CD14-positive monocyte (primary cell): ENCODE measurements around the gene VSIR. TPM values are rescaled to one million over a fixed set of nuclear protein-coding genes. Genes with fewer than 3 reads are reported as not detected.

Experiments used
- DNase-seq, 3 donors: peaks; one replicate each; pipeline ENCODE4 v3.0.0-alpha.2; 2011 to 2022
- H2AFZ ChIP-seq: 2 replicates; pipeline ENCODE4 v1.6.0; 2012; ENCODE audit warnings: mild to moderate bottlenecking, low read depth, low read length, inconsistent platforms; ENCODE audit not compliant: insufficient read depth, poor library complexity, severe bottlenecking
- H3K27ac ChIP-seq, 2 donors: 1 replicate in 1 of 2; 2 replicates in 1 of 2; pipeline ENCODE4 v1.5.1; 2012 to 2013; ENCODE audit warnings: low read length in 2 of 2, control low read depth in 1 of 2, inconsistent platforms in 1 of 2, low read depth in 1 of 2, mild to moderate bottlenecking in 1 of 2
- H3K27me3 ChIP-seq, 2 donors: one replicate each; pipeline versions ENCODE4 v1.6.0 to v1.6.1; 2011 to 2013; ENCODE audit warnings: low read length in 2 of 2; ENCODE audit not compliant: control insufficient read depth in 2 of 2, insufficient read depth in 2 of 2
- H3K36me3 ChIP-seq, 2 donors: replicated peaks in 1 of 2; 1 replicate in 1 of 2; 2 replicates in 1 of 2; pipeline versions ENCODE4 v1.5.1 to v1.6.1; 2012 to 2013; ENCODE audit warnings: low read length in 2 of 2, control low read depth in 1 of 2, inconsistent platforms in 1 of 2, mild to moderate bottlenecking in 1 of 2; ENCODE audit not compliant: insufficient read depth in 2 of 2, control insufficient read depth in 1 of 2
- H3K4me1 ChIP-seq, 2 donors: 1 replicate in 1 of 2; 2 replicates in 1 of 2; pipeline versions ENCODE4 v1.5.1 to v1.6.1; 2012 to 2013; ENCODE audit warnings: low read length in 2 of 2, control low read depth in 1 of 2, inconsistent platforms in 1 of 2, mild to moderate bottlenecking in 1 of 2, moderate library complexity in 1 of 2; ENCODE audit not compliant: insufficient read depth in 2 of 2, control insufficient read depth in 1 of 2
- H3K4me2 ChIP-seq: replicated peaks from 2 replicates; pipeline ENCODE3; 2012; ENCODE audit warnings: low read length, moderate library complexity, mild to moderate bottlenecking; ENCODE audit not compliant: poor library complexity, severe bottlenecking; ENCODE audit errors: extremely low read depth
- H3K4me3 ChIP-seq, 3 experiments: fragments of 200-600 bp in 1 of 3; sonication (generic) in 1 of 3; replicated peaks in 1 of 3; 1 replicate in 2 of 3; 2 replicates in 1 of 3; pipeline ENCODE4 v1.5.1; 2011 to 2013; ENCODE audit warnings: low read length in 3 of 3, mild to moderate bottlenecking in 3 of 3, control low read depth in 2 of 3, low read depth in 2 of 3, inconsistent platforms in 1 of 3, moderate library complexity in 1 of 3
- H3K79me2 ChIP-seq: 2 replicates; pipeline ENCODE4 v1.6.0; 2012; ENCODE audit warnings: mild to moderate bottlenecking, control low read depth, inconsistent platforms, low read length, moderate library complexity; ENCODE audit not compliant: insufficient read depth
- H3K9ac ChIP-seq: 2 replicates; pipeline ENCODE4 v1.6.0; 2017; ENCODE audit warnings: low read length, mild to moderate bottlenecking; ENCODE audit not compliant: insufficient read depth, poor library complexity, severe bottlenecking
- H3K9me3 ChIP-seq, 2 donors: replicated peaks in 1 of 2; 1 replicate in 1 of 2; 2 replicates in 1 of 2; pipeline versions ENCODE4 v1.5.1 to v1.6.1; 2012 to 2013; ENCODE audit warnings: low read length in 2 of 2, control low read depth in 1 of 2; ENCODE audit not compliant: control insufficient read depth in 1 of 2, insufficient read depth in 1 of 2
- H4K20me1 ChIP-seq: 2 replicates; pipeline ENCODE4 v1.6.0; 2012; ENCODE audit warnings: mild to moderate bottlenecking, low read length, control low read depth, moderate library complexity; ENCODE audit not compliant: insufficient read depth
- H3K27ac Mint-ChIP-seq, 7 donors: one replicate each; pipeline ENCODE4 v1.8.0; 2020; ENCODE audit warnings: mild to moderate bottlenecking in 7 of 7, mixed read lengths in 7 of 7, moderate library complexity in 6 of 7, inconsistent platforms in 2 of 7
- H3K27me3 Mint-ChIP-seq, 3 donors: one replicate each; pipeline ENCODE4 v1.8.0; 2021 to 2022; ENCODE audit warnings: low read depth in 3 of 3, mild to moderate bottlenecking in 3 of 3, mixed read lengths in 3 of 3, moderate library complexity in 3 of 3, inconsistent platforms in 1 of 3
- H3K36me3 Mint-ChIP-seq, 2 donors: one replicate each; pipeline ENCODE4 v1.8.0; 2020; ENCODE audit warnings: mixed read lengths in 2 of 2, inconsistent platforms in 1 of 2, mild to moderate bottlenecking in 1 of 2
- H3K4me1 Mint-ChIP-seq: one replicate; pipeline ENCODE4 v1.8.0; 2020; ENCODE audit warnings: mild to moderate bottlenecking, mixed read lengths
- H3K4me3 Mint-ChIP-seq, 2 donors: one replicate each; pipeline ENCODE4 v1.8.0; 2020; ENCODE audit warnings: mild to moderate bottlenecking in 2 of 2, mixed read lengths in 2 of 2, moderate library complexity in 1 of 2
- H3K9me3 Mint-ChIP-seq, 7 donors: one replicate each; pipeline ENCODE4 v1.8.0; 2020 to 2022; ENCODE audit warnings: mixed read lengths in 7 of 7, mild to moderate bottlenecking in 6 of 7, moderate library complexity in 6 of 7, inconsistent platforms in 2 of 7
- WGBS: methylation state at CpG from one replicate; pipeline ENCODE4 v1.1.5; 2013; ENCODE audit warnings: missing lambda C conversion rate; ENCODE audit not compliant: insufficient coverage; 5-methylcytosine and 5-hydroxymethylcytosine counted together
- intact Hi-C, 2 donors: fragments of 100-400 bp; cut with micrococcal nuclease; formaldehyde crosslinking; loops; one replicate each; pipeline versions ENCODE4 v1.15.0 to v1.15.1; 2023
- polyA plus RNA-seq, 3 donors: library from polyadenylated mRNA; depleted of rRNA in 1 of 3; unstranded in 2 of 3; stranded (reverse) in 1 of 3; fragments of 300-500 nt in 2 of 3; fragments of >200 nt in 1 of 3; fragmentation: Illumina TruSeq in 2 of 3; gene quantifications; 1 replicate in 2 of 3; 2 replicates in 1 of 3; pipeline ENCODE4 v1.2.3, GENCODE V29; 2012 to 2021
- TF ChIP-seq, protein P1 (sequence below): fragments of 200-600 bp; IDR thresholded peaks from one replicate; pipeline ENCODE4 v1.8.0; 2022; ENCODE audit warnings: antibody characterized with exemption, mild to moderate bottlenecking

VSIR gene
- polyA plus RNA-seq, 3 donors, result 635 to 1,133 (median 801) TPM

DNA sequence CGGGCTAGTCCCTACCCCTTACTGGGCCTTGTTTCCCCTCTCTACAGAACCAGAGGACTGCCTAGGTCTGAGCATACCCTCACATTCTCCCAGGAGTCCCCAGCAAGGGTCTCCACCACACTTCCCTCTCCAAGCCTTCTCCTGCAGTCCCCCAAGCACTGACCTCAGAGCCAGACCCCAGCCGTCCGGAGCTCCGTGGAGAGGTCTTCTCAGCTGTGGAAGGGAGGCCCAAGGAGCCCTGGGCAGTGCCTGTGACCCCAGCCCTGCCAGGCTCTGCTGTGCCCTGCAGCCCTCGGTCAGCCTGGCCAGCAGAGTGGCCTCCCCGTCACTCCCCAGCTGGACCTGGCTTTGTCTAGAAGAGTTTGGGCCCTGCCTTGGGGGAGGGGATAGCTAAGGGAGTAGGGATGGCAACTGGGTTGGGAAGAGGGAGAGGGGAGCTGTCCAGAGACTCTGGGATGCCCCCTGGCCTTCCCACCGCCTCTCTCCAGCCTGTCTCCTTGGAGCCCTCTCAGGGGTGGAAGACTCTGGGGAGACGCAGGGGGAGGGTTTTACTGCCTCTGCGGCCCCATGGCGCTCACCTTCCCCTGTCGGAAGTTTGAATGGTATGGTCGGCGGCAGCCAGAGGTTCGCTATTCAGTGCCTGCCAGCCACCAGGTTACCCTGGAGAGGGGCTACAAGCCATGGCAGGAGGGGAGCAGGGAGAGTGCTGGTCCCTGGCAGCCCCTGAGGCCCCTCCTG is 53.7 kb downstream of the VSIR start, which contains the start of gene C10orf105:
TSS of gene C10orf105 (minus strand) at position 315 of the 738 bp plus-strand sequence. CDS start 3,441 bp downstream, outside the sequence.
- H3K4me1 ChIP-seq, result peaks cover 56 to 80% of the 10 kb centered on the region in 2 donors
- no peaks in the 10 kb centered on the region for H3K9me3 ChIP-seq
- H3K4me2 ChIP-seq, result peak within 1 kb of the TSS; percentile 96
- no peak within 1 kb of the TSS for H2AFZ ChIP-seq
- TF ChIP-seq, protein P1, sequence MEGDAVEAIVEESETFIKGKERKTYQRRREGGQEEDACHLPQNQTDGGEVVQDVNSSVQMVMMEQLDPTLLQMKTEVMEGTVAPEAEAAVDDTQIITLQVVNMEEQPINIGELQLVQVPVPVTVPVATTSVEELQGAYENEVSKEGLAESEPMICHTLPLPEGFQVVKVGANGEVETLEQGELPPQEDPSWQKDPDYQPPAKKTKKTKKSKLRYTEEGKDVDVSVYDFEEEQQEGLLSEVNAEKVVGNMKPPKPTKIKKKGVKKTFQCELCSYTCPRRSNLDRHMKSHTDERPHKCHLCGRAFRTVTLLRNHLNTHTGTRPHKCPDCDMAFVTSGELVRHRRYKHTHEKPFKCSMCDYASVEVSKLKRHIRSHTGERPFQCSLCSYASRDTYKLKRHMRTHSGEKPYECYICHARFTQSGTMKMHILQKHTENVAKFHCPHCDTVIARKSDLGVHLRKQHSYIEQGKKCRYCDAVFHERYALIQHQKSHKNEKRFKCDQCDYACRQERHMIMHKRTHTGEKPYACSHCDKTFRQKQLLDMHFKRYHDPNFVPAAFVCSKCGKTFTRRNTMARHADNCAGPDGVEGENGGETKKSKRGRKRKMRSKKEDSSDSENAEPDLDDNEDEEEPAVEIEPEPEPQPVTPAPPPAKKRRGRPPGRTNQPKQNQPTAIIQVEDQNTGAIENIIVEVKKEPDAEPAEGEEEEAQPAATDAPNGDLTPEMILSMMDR, result no peak
- H3K4me3 ChIP-seq, result no peak within 1 kb of the TSS
- peaks cover 0 to 2% (median 0%) of the 10 kb centered on the region in 3 donors for H3K27me3 Mint-ChIP-seq
- H3K4me1 Mint-ChIP-seq, result peaks cover 94% of the 10 kb centered on the region
- H3K27ac Mint-ChIP-seq, result peak within 1 kb of the TSS in 5 of 7 donors; percentile 33 to 82 (median 72)
- 97% methylated on average over 12 of the region's 14 CpGs for WGBS
- intact Hi-C loops, result no loop called here
- H3K9me3 Mint-ChIP-seq, result peaks cover 0 to 3% (median 0%) of the 10 kb centered on the region in 7 donors
- peaks cover 39 to 59% of the 10 kb centered on the region in 2 donors for H3K36me3 Mint-ChIP-seq
- H3K36me3 ChIP-seq, result peaks cover 7 to 28% of the 10 kb centered on the region in 2 donors
- no peak for DNase-seq
- peak within 1 kb of the TSS; percentile 76 for H3K9ac ChIP-seq
- no peaks in the 10 kb centered on the region for H3K27me3 ChIP-seq
- H3K4me3 Mint-ChIP-seq, result peak within 1 kb of the TSS in 1 of 2 donors; percentile 16
- H3K79me2 ChIP-seq, result peaks cover 43% of the 10 kb centered on the region
- peaks cover 55% of the 10 kb centered on the region for H4K20me1 ChIP-seq
- H3K27ac ChIP-seq, result peak within 1 kb of the TSS; percentile 25 to 84

DNA sequence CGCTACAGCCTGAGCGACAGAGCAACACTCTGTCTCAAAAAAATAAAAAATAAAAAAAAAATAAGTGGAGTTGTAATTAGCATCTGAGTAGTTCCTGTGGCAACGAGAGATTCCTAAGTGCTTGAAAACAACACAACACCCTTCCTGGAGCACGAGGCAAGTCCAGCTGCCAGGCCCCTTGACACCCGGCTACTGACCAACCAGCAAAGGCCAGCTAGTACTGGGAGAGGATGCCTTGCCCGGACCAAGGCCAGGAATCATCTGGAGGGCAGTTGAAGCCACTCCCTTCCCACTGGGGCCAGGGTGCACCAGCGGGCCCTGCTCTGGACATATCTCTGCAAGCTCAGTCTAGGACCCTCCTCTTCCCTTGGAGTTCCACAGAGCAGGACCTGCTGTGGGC is 54.3 kb downstream of the VSIR start:
- Histone ChIP-seq H3K27ac (peak overlapping the region; percentile 21 to 62), H4K20me1 (peaks cover 55% of the 10 kb centered on the region), H3K27me3 (no peaks in the 10 kb centered on the region), H3K9ac (no peak overlapping the region), H3K9me3 (no peaks in the 10 kb centered on the region), H3K4me1 (peaks cover 59 to 80% of the 10 kb centered on the region in 2 donors), H3K36me3 (peaks cover 7 to 28% of the 10 kb centered on the region in 2 donors), H2AFZ (no peak overlapping the region), H3K4me3 (no peak overlapping the region), H3K4me2 (no peak overlapping the region), H3K79me2 (peaks cover 49% of the 10 kb centered on the region)
- intact Hi-C loops, result no loop called here
- Mint-ChIP-seq H3K27ac (peak overlapping the region in 2 of 7 donors; percentile 25 to 72), H3K36me3 (peaks cover 36 to 58% of the 10 kb centered on the region in 2 donors), H3K9me3 (peaks cover 0 to 3% (median 0%) of the 10 kb centered on the region in 7 donors), H3K4me3 (no peak overlapping the region), H3K4me1 (peaks cover 96% of the 10 kb centered on the region), H3K27me3 (peaks cover 0 to 2% (median 0%) of the 10 kb centered on the region in 3 donors)
- DNase-seq, result no peak
- TF ChIP-seq, protein P1, result no peak
- 89% methylated on average over 4 of the region's 7 CpGs for WGBS
